DND-41 (cell line): ENCODE measurements around the gene SH2D3A.

Source experiments
- ATAC-seq: fragments of 200-7000 bp; cut with Tn5 transposase; 3 replicates; pipeline ENCODE4 v1.9.1; 2021; ENCODE audit warnings: low read depth; ENCODE audit not compliant: insufficient read depth
- DNase-seq: peaks from one replicate; pipeline ENCODE4 v3.0.0-alpha.2; 2020
- H2AFZ ChIP-seq: 2 replicates; pipeline ENCODE4 v1.6.0; 2012; ENCODE audit warnings: low read depth, low read length
- H3K27ac ChIP-seq: 2 replicates; pipeline ENCODE4 v1.5.1; 2012; ENCODE audit warnings: low read length, inconsistent platforms
- H3K27me3 ChIP-seq: fragments of 200-600 bp; sonication (generic); 2 replicates; pipeline ENCODE4 v1.6.0; 2012; ENCODE audit warnings: low read length, mild to moderate bottlenecking, inconsistent platforms; ENCODE audit not compliant: insufficient read depth, poor library complexity
- H3K36me3 ChIP-seq: 2 replicates; pipeline ENCODE4 v1.5.1; 2012; ENCODE audit warnings: low read length, inconsistent platforms; ENCODE audit not compliant: insufficient read depth
- H3K4me1 ChIP-seq: 2 replicates; pipeline ENCODE4 v1.5.1; 2012; ENCODE audit warnings: mild to moderate bottlenecking, low read length; ENCODE audit not compliant: insufficient read depth
- H3K4me2 ChIP-seq: 2 replicates; pipeline ENCODE4 v1.6.0; 2012; ENCODE audit warnings: mild to moderate bottlenecking, moderate library complexity, low read length, inconsistent platforms; ENCODE audit not compliant: insufficient read depth
- H3K4me3 ChIP-seq, 2 experiments: fragments of 200-600 bp in 1 of 2; shearing (Covaris generic) in 1 of 2; 2 replicates each; pipeline ENCODE4 v1.5.1; 2012 to 2016; ENCODE audit warnings: inconsistent platforms in 2 of 2, low read length in 2 of 2, mild to moderate bottlenecking in 2 of 2, low read depth in 1 of 2, moderate library complexity in 1 of 2
- H3K79me2 ChIP-seq: 2 replicates; pipeline ENCODE4 v1.6.0; 2012; ENCODE audit warnings: low read length, inconsistent platforms; ENCODE audit not compliant: insufficient read depth
- H3K9ac ChIP-seq: 2 replicates; pipeline ENCODE4 v1.6.0; 2012; ENCODE audit warnings: low read depth, mild to moderate bottlenecking, inconsistent platforms, low read length, moderate library complexity
- H3K9me3 ChIP-seq: 2 replicates; pipeline ENCODE4 v1.5.1; 2012; ENCODE audit warnings: low read length, moderate library complexity, mild to moderate bottlenecking, inconsistent platforms; ENCODE audit not compliant: insufficient read depth, severe bottlenecking
- H4K20me1 ChIP-seq: 2 replicates; pipeline ENCODE4 v1.6.0; 2012; ENCODE audit warnings: low read length; ENCODE audit not compliant: insufficient read depth
- CTCF ChIP-seq: IDR thresholded peaks from 2 replicates; pipeline ENCODE4 v1.5.1; 2012; ENCODE audit warnings: borderline replicate concordance, low read length, moderate library complexity, mild to moderate bottlenecking; ENCODE audit not compliant: poor library complexity, severe bottlenecking; ENCODE audit errors: extremely low read depth
- EZH2 ChIP-seq: IDR thresholded peaks from 3 replicates; pipeline ENCODE4 v1.6.1; 2012; ENCODE audit warnings: borderline replicate concordance, low read depth, mild to moderate bottlenecking, moderate library complexity, low read length, inconsistent platforms; ENCODE audit not compliant: severe bottlenecking

Gene SH2D3A

GRCh38 chr19:6730153-6730804 lies 37.0 kb downstream of the SH2D3A start:
- Histone ChIP-seq H3K27ac (no peak overlapping the region), H3K9ac (no peak overlapping the region), H3K4me1 (peaks cover 2% of the 10 kb centered on the region), H2AFZ (no peak overlapping the region), H3K9me3 (no peaks in the 10 kb centered on the region), H3K36me3 (peaks cover 26% of the 10 kb centered on the region), H4K20me1 (no peaks in the 10 kb centered on the region), H3K4me3 (no peak overlapping the region), H3K27me3 (no peaks in the 10 kb centered on the region), H3K79me2 (0 out of 2 replicates have a peak, but pooled peaks cover 1% of the 10 kb centered on the region), H3K4me2 (no peak overlapping the region)
- DNase-seq, result peak; percentile 46
- peak; percentile 48; the same call in 1 of the 3 replicates for ATAC-seq
- no peak for TF ChIP-seq EZH2
- TF ChIP-seq CTCF, result no peak

- Histone ChIP-seq H3K36me3 (peaks cover 26% of the 10 kb centered on the region), H3K4me1 (no peaks in the 10 kb centered on the region), H3K79me2 (no peaks in the 10 kb centered on the region), H2AFZ (no peak overlapping the region), H3K27me3 (no peaks in the 10 kb centered on the region), H3K4me3 (no peak overlapping the region), H3K9me3 (no peaks in the 10 kb centered on the region), H3K27ac (no peak overlapping the region), H3K9ac (no peak overlapping the region), H3K4me2 (no peak overlapping the region), H4K20me1 (peaks cover under 1% of the 10 kb centered on the region; the same call in 1 of the 2 replicates)
- no peak for DNase-seq
- ATAC-seq, result no peak
- TF ChIP-seq EZH2 (no peak), CTCF (no peak)
Measured at GRCh38 chr19:6729573-6730152, 37.6 kb downstream of the SH2D3A start.

GRCh38 chr19:6728346-6728745 lies 38.9 kb downstream of the SH2D3A start:
- Histone ChIP-seq H3K9ac (no peak overlapping the region), H3K27me3 (no peaks in the 10 kb centered on the region), H3K4me2 (no peak overlapping the region), H3K27ac (no peak overlapping the region), H4K20me1 (peaks cover 2% of the 10 kb centered on the region; the same call in 1 of the 2 replicates), H3K4me1 (no peaks in the 10 kb centered on the region), H2AFZ (no peak overlapping the region), H3K4me3 (no peak overlapping the region), H3K79me2 (no peaks in the 10 kb centered on the region), H3K36me3 (peaks cover 20% of the 10 kb centered on the region), H3K9me3 (no peaks in the 10 kb centered on the region)
- ATAC-seq (no peak), DNase-seq (no peak)
- no peak for TF ChIP-seq EZH2
- no peak for TF ChIP-seq CTCF
